Fibroblast of mammary gland (primary cell): ENCODE measurements around the gene CUL3.
"Not testable (repeated sequence)": the region's sequence is repeated elsewhere in the genome, so short reads cannot be mapped to it uniquely, and the experiment has no call there.

Experiments
- DNase-seq: peaks from one replicate; pipeline ENCODE4 v3.0.0-alpha.2; 2010; ENCODE audit warnings: low read depth
- H3K4me3 ChIP-seq: 2 replicates; pipeline ENCODE4 v1.5.1; 2011; ENCODE audit warnings: low read depth, mild to moderate bottlenecking, low read length, moderate library complexity; ENCODE audit not compliant: control insufficient read depth
- TF ChIP-seq, protein P1 (sequence below): conservative IDR thresholded peaks from 2 replicates; pipeline ENCODE4 v1.5.1; 2011; ENCODE audit warnings: low read depth, low read length, inconsistent platforms; ENCODE audit not compliant: control insufficient read depth, insufficient read depth

The CUL3 gene

DNA sequence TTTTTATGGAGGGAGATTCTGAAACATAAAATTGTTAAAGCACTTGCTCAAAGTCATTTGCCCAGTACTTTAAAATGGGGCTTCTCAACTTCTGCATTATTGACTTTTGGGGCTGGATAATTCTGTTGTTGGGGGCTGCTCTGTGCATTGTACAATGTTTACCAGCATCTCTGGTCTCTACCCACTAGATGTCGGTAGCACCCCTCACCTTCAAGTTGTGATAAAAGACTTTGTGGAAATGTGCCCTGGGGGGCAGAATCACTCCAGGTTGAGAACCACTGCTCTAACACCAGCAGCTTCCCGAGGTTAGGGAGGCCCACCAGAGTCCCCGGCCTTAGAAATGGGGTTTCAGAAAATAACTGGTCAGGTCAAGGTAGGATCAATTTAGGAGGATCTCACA is 26.8 kb upstream of the CUL3 start:
- TF ChIP-seq, protein P1, sequence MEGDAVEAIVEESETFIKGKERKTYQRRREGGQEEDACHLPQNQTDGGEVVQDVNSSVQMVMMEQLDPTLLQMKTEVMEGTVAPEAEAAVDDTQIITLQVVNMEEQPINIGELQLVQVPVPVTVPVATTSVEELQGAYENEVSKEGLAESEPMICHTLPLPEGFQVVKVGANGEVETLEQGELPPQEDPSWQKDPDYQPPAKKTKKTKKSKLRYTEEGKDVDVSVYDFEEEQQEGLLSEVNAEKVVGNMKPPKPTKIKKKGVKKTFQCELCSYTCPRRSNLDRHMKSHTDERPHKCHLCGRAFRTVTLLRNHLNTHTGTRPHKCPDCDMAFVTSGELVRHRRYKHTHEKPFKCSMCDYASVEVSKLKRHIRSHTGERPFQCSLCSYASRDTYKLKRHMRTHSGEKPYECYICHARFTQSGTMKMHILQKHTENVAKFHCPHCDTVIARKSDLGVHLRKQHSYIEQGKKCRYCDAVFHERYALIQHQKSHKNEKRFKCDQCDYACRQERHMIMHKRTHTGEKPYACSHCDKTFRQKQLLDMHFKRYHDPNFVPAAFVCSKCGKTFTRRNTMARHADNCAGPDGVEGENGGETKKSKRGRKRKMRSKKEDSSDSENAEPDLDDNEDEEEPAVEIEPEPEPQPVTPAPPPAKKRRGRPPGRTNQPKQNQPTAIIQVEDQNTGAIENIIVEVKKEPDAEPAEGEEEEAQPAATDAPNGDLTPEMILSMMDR, result no peak
- H3K4me3 ChIP-seq, result no peak overlapping the region
- DNase-seq, result no peak

DNA sequence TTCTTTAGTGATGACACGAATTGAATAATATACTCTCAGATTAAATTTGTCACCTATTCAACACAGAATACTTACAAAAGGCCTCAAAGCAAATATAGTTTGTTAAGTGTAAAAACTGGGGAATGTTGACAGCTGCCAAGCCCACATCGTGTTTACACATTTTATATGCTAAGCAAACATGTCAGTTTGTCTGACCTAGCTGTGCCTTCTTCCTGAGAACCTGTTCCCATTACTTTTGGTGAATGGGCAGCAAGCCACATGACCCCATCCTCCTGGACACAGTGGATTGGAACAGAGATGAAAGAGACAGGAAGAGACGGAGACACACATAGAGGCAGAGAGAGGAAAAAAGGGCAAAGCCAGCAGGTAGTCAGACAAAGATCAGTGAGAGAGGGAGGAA is 22.9 kb upstream of the CUL3 start:
- no peak overlapping the region for H3K4me3 ChIP-seq
- DNase-seq, result no peak
- TF ChIP-seq, protein P1, result no peak

DNA sequence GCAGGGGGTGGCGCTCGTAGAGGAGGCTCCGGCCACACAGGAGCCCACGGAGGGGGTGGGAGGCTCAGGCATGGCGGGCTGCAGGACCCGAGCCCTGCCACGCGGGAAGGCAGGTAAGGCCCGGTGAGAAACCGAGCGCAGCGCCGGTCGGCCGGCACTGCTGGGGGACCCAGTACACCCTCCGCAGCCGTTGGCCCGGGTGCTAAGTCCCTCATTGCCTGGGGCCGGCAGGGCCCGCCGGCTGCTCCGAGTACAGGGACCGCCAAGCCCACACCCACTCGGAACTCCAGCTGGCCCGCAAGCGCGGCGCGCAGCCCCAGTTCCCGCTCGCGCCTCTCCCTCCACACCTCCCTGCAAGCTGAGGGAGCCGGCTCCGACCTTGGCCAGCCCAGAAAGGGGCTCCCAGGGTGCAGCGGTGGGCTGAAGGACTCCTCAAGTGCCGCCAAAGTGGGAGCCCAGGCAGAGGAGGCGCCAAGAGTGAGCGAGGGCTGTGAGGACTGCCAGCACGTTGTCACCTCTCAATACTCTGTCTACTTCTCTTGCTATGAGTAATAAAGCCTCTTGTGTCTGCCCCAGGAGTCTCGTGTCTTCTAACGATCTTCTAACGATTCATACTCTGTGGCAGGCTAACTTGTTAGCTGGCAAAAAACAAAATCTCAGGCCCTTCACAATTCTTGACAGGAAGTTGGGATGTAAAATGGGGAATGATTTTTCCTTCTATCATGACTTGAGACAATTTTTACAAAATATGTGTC is 18.8 kb upstream of the CUL3 start:
- H3K4me3 ChIP-seq, result not testable (repeated sequence)

DNA sequence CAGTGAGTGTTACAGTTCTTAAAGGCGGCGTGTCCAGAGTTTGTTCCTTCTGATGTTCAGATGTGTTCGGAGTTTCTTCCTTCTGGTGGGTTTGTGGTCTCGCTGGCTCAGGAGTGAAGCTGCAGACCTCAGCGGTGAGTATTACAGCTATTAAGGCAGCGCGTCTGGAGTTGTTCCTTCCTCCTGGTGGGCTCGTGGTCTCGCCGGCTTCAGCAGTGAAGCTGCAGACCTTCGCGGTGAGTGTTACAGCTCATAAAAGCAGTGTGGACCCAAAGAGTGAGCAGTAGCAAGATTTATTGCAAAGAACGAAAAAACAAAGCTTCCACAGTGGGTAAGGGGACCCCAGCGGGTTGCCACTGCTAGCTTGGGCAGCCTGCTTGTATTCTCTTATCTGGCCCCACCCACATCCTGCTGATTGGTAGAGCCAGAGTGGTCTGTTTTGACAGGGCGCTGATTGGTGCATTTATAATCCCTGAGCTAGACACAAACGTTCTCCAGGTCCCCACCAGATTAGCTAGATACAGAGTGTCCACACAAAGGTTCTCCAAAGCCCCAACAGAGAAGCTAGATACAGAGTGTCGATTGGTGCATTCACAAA is 17.7 kb upstream of the CUL3 start:
- H3K4me3 ChIP-seq, DNase-seq: not testable (repeated sequence)

More for the DNA sequence above, 18.8 kb upstream of the CUL3 start:
- DNase-seq, result not testable (repeated sequence)

DNA sequence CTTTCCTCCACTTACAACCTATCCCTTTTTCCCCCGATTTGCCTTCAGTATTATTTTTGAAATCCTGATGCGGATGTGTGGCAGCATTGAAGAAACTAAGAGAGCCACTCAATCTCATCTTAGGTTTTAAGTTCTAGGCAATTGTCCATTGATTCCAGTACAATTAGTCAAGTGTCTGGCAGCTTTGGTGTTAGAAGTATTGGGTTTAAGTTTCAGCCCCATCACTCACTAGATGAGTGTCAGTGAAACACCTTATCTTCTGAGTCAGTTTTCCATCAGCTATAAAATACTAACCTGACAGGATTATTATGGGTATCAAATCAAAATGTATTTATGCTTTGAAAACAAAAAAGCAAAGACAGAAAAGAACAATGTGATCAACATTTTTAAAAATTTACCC is 16.8 kb upstream of the CUL3 start:
- TF ChIP-seq, protein P1, result no peak
- no peak for DNase-seq
- H3K4me3 ChIP-seq, result no peak overlapping the region

DNA sequence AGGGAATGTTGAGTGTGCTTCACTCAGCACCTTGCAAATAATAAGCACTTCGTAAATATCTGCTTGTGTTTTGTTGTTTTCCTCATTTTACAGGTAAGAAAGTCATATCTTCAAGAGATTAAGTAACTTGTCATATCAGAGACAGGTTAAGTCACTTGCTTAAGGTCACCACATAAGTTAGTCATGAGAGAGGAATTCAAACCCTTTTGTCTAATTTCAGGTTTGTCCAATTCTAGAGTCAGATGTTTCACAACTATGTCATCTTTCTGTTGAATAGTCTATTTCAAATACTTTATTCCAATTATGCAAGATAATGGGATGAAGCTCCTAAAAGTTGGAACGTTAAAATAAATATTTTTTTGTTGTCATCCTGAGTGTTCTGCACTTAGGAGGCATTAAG is 13.5 kb upstream of the CUL3 start:
- no peak overlapping the region for H3K4me3 ChIP-seq
- TF ChIP-seq, protein P1, result no peak
- no peak for DNase-seq

DNA sequence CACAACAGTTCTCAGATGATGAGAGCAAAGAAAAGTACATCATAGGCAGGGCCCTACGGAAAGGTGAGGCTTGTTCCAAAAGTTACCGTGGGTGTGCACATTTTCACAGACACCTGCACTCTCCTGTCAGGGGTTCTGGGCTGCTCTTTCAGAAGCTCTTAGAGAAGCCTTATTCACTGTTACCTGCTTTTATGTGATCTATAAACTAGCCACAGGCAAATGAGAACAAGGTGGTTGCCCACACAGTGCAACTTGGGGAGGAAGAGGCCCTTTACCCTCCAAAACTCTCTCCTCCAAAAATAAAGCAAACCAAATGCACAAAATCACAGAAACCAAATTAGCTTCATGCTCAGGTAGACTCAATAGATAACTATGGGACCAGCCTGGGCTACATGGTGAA is 11.1 kb upstream of the CUL3 start:
- H3K4me3 ChIP-seq, result no peak overlapping the region
- no peak for DNase-seq
- TF ChIP-seq, protein P1, result no peak

DNA sequence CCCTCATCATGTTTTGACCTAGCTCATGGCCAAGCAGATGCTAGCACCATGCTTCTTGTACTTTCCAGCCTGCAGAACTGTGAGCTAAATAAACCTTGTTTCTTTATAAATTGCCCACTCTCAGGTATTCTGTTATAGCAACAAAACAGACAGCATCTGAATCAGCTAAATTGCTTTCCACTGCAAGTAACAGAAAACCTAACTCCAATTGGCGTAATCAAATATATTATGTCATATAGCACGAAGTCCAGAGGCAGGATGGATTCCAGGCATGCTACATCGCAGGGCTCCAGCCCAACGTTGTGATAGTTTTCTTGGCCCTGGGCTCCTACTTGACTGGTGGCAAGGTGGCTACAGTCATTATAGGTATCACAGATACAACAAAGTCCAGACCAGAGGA is 10.4 kb upstream of the CUL3 start:
- no peak for DNase-seq
- TF ChIP-seq, protein P1, result no peak
- no peak overlapping the region for H3K4me3 ChIP-seq
